Endothelial cell of umbilical vein (primary cell): ENCODE data around the gene NCKAP5. TPM values are rescaled to one million over a fixed set of nuclear protein-coding genes. Genes with fewer than 3 reads are reported as not detected.

ENCODE experiments used
- BruUV-seq: library from RNA; stranded (reverse); fragments of 400-500 nt; replicated peaks from 2 replicates; lab custom pipeline; 2021; lab: Mats Ljungman, UMichigan
- CTCF ChIA-PET: fragments of 300-600, 350-600 bp; sonication (Branson Sonifier 250); formaldehyde crosslinking; loops from one replicate; lab custom pipeline; 2021; ENCODE audit warnings: antibody characterized with exemption, inconsistent platforms; lab: Charles Lee
- POLR2A ChIA-PET: fragments of 300-600, 350-600 bp; sonication (Branson Sonifier 250); formaldehyde crosslinking; loops from one replicate; lab custom pipeline; 2021; ENCODE audit warnings: antibody characterized with exemption, inconsistent platforms; lab: Charles Lee
- DNase-seq: peaks from one replicate; pipeline ENCODE4 v3.0.0-alpha.2; 2011; ENCODE audit warnings: low read depth, low spot score
- FAIRE-seq: peaks from 2 replicates; lab custom pipeline; 2011; peaks lifted over from hg19 to GRCh38; lab: Jason Lieb, UNC
- H2AFZ ChIP-seq: 2 replicates; pipeline ENCODE4 v1.6.0; 2012; ENCODE audit warnings: low read depth, low read length, control low read depth, inconsistent platforms
- H3K27ac ChIP-seq: 2 replicates; pipeline ENCODE4 v1.5.1; 2011; ENCODE audit warnings: low read depth, mild to moderate bottlenecking, control low read depth, low read length, moderate library complexity; ENCODE audit not compliant: insufficient read depth
- H3K27me3 ChIP-seq, 2 experiments: 2 replicates each; pipeline versions ENCODE4 v1.6.0 to v1.6.1; 2011; ENCODE audit warnings: low read length in 2 of 2, mixed read lengths in 1 of 2; ENCODE audit not compliant: control insufficient read depth in 2 of 2, insufficient read depth in 2 of 2
- H3K36me3 ChIP-seq, 2 experiments: 2 replicates in 1 of 2; 3 replicates in 1 of 2; pipeline ENCODE4 v1.5.1; 2011; ENCODE audit warnings: low read length in 2 of 2, mild to moderate bottlenecking in 1 of 2, moderate library complexity in 1 of 2; ENCODE audit not compliant: control insufficient read depth in 2 of 2, insufficient read depth in 2 of 2; ENCODE audit errors: extremely low read depth in 1 of 2
- H3K4me1 ChIP-seq: 3 replicates; pipeline ENCODE4 v1.5.1; 2011; ENCODE audit warnings: mild to moderate bottlenecking, low read length; ENCODE audit not compliant: control insufficient read depth, insufficient read depth; ENCODE audit errors: extremely low read depth
- H3K4me2 ChIP-seq: 2 replicates; pipeline ENCODE4 v1.6.1; 2011; ENCODE audit warnings: low read length, control low read depth, mixed read lengths; ENCODE audit not compliant: insufficient read depth
- H3K4me3 ChIP-seq, 3 experiments: fragments of 200-600 bp in 1 of 3; sonication (generic), shearing (Covaris generic) in 1 of 3; replicated peaks in 1 of 3; 2 replicates each; pipeline ENCODE4 v1.5.1; 2011 to 2016; ENCODE audit warnings: control low read depth in 3 of 3, low read length in 3 of 3, mild to moderate bottlenecking in 2 of 3, inconsistent platforms in 1 of 3, low read depth in 1 of 3, moderate library complexity in 1 of 3; ENCODE audit not compliant: insufficient read depth in 1 of 3
- H3K79me2 ChIP-seq: 2 replicates; pipeline ENCODE4 v1.6.0; 2012; ENCODE audit warnings: low read length, inconsistent platforms; ENCODE audit not compliant: control insufficient read depth, insufficient read depth
- H3K9ac ChIP-seq: replicated peaks from 2 replicates; pipeline ENCODE3; 2011; ENCODE audit warnings: low read length, control low read depth; ENCODE audit not compliant: insufficient read depth; ENCODE audit errors: extremely low read depth
- H3K9me1 ChIP-seq: replicated peaks from 3 replicates; pipeline ENCODE4 v1.6.0; 2011; ENCODE audit warnings: mild to moderate bottlenecking, low read length; ENCODE audit not compliant: control insufficient read depth, insufficient read depth; ENCODE audit errors: extremely low read depth
- H3K9me3 ChIP-seq: replicated peaks from 2 replicates; pipeline ENCODE4 v1.5.1; 2012; ENCODE audit warnings: low read length, inconsistent platforms; ENCODE audit not compliant: control insufficient read depth, insufficient read depth
- H4K20me1 ChIP-seq: replicated peaks from 2 replicates; pipeline ENCODE3; 2011; ENCODE audit warnings: mild to moderate bottlenecking, low read length; ENCODE audit not compliant: control insufficient read depth, insufficient read depth; ENCODE audit errors: extremely low read depth
- CTCF ChIP-seq, 2 donors: IDR thresholded peaks; 1 replicate in 1 of 2; 2 replicates in 1 of 2; pipeline ENCODE4 v1.5.1; 2011; ENCODE audit warnings: low read length in 2 of 2, mild to moderate bottlenecking in 2 of 2, moderate library complexity in 2 of 2, control low read depth in 1 of 2, inconsistent platforms in 1 of 2, low read depth in 1 of 2; ENCODE audit not compliant: insufficient read depth in 1 of 2; ENCODE audit errors: extremely low read depth in 1 of 2
- EZH2 ChIP-seq: IDR thresholded peaks from 2 replicates; pipeline ENCODE4 v1.6.1; 2012; ENCODE audit warnings: borderline replicate concordance, low read depth, mild to moderate bottlenecking, moderate library complexity, low read length, inconsistent platforms; ENCODE audit not compliant: severe bottlenecking
- FOS ChIP-seq: IDR thresholded peaks from 2 replicates; pipeline ENCODE4 v1.6.1; 2011; ENCODE audit warnings: mild to moderate bottlenecking, low read length, moderate library complexity, borderline replicate concordance; ENCODE audit not compliant: insufficient read depth
- GATA2 ChIP-seq: IDR thresholded peaks from 2 replicates; pipeline ENCODE4 v1.7.0; 2011; ENCODE audit warnings: low read depth, mild to moderate bottlenecking, moderate library complexity, mixed read lengths, low read length; ENCODE audit not compliant: insufficient read length, insufficient read depth
- JUN ChIP-seq: IDR thresholded peaks from 2 replicates; pipeline ENCODE4 v1.6.1; 2011; ENCODE audit warnings: borderline replicate concordance, low read depth; ENCODE audit not compliant: insufficient read length, insufficient read depth
- MAX ChIP-seq: IDR thresholded peaks from 2 replicates; pipeline ENCODE4 v1.6.1; 2011; ENCODE audit not compliant: insufficient read depth, insufficient read length
- MYC ChIP-seq: IDR thresholded peaks from one replicate; pipeline ENCODE4 v1.6.1; 2011; ENCODE audit warnings: mild to moderate bottlenecking, low read depth, low read length
- POLR2A ChIP-seq: IDR thresholded peaks from 2 replicates; pipeline ENCODE4 v1.6.1; 2012; ENCODE audit warnings: low read depth, mild to moderate bottlenecking, control low read depth, low read length
- POLR2AphosphoS5 ChIP-seq: IDR thresholded peaks from 2 replicates; pipeline ENCODE4 v1.6.1; 2012; ENCODE audit warnings: low read depth, mild to moderate bottlenecking, control low read depth, low read length, moderate library complexity; ENCODE audit not compliant: insufficient read depth
- dilution Hi-C: fragments of 300-500 bp; cut with MboI; formaldehyde crosslinking; loops from one replicate; pipeline ENCODE4 v1.15.0; 2019; ENCODE audit warnings: low sequenced_read_pairs; ENCODE audit not compliant: extremely low pct_ligation_motif_present
- intact Hi-C: fragments of 100-400 bp; cut with micrococcal nuclease; formaldehyde crosslinking; loops from one replicate; pipeline ENCODE4 v1.10.0; 2022
- polyA plus RNA-seq, 4 experiments: library from polyadenylated mRNA; depleted of rRNA in 3 of 4; stranded (reverse) in 3 of 4; unstranded in 1 of 4; fragments of >200 nt; gene quantifications; 2 replicates each; pipeline versions ENCODE4 v1.2.1 to v1.2.3, GENCODE V29; 2011 to 2012; ENCODE audit warnings: missing spikeins in 1 of 4
- total RNA-seq: library from RNA; stranded (reverse); gene quantifications from 2 replicates; pipeline ENCODE4 v1.2.3, GENCODE V29; 2021

NCKAP5 gene
- total and polyA plus RNA-seq, 2 donors (not counting 3 experiments of a cell fraction or from before 2014, with no cell fraction given), result 0.47 to 3.3 TPM

DNA sequence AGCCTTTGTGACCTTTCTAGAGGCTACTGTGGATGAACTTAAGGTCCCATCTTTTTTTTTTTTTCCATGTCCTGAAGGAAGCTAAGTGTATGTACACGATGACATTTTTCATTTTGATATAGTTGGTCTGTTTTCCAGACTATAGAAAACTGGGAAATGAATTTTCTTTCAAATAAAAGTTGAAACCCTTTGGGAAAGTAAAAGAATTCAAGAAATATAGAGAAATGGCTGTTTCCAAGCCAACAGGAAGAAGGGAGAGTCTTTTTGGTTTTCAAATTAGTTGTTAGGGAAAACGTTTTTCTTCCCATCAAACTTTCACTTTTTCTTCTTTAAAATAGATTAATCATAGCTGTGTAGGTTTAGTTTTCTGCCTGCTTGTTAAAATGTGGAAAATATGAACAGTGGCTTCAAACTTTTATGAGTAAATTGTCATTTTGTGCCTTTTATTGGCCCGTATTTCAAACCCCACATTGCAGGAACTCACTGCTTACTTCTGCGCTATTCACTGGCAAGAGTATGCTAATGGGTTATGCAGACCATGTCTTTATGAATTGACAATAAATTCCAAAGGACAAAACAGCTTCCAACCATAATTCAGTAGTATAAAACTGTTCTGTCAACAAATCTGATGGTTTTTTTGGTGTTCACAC is 870.6 kb downstream of the NCKAP5 start:
- H3K79me2 ChIP-seq, result no peaks in the 10 kb centered on the region
- no peak overlapping the region for H3K4me2 ChIP-seq
- no peaks in the 10 kb centered on the region for H3K27me3 ChIP-seq
- no peak overlapping the region for H3K9ac ChIP-seq
- H4K20me1 ChIP-seq, result no peaks in the 10 kb centered on the region
- intact Hi-C loops, result no loop called here
- no peaks in the 10 kb centered on the region for H3K9me1 ChIP-seq
- no peaks in the 10 kb centered on the region for H3K9me3 ChIP-seq
- no TSS peak for BruUV-seq
- ChIA-PET POLR2A (no interaction called here), CTCF (no interaction called here)
- no peak overlapping the region for H2AFZ ChIP-seq
- dilution Hi-C loops, result no loop called here
- no peak overlapping the region for H3K4me3 ChIP-seq
- DNase-seq, result no peak
- TF ChIP-seq MYC (no peak), EZH2 (no peak), CTCF (IDR thresholded peaks at IDR 0.05; ENCODE audit: extremely low read depth in 1 of 2, insufficient read depth in 1 of 2, low read depth in 1 of 2, low read length in 2 of 2) (no peak)
- H3K4me1 ChIP-seq, result no peaks in the 10 kb centered on the region
- H3K36me3 ChIP-seq, result no peaks in the 10 kb centered on the region
- FAIRE-seq, result no peak
- H3K27ac ChIP-seq, result no peak overlapping the region

DNA sequence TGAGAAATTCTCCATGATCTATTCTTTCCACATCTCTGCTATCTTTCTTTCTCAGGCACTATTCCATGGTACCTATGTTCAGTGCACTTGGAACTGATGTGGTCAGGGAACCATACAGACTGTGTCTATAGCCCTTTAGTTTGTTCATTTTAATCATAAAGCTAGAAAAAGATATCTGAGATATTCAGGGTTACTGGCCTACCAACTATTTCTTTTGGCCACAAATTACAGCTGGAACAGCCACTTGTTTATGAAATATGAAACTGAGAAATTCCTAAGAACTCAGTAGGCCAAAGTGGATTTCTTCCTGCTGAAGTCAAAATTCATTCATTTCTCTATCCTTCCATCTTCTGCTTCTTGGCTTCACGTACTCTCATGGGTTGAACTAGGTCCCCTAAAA is 875.4 kb downstream of the NCKAP5 start:
- POLR2A ChIA-PET, result no interaction called here
- dilution Hi-C loops, result no loop called here
- no peak for FAIRE-seq

More for the DNA sequence above, 875.4 kb downstream of the NCKAP5 start:
- Histone ChIP-seq H4K20me1 (no peaks in the 10 kb centered on the region), H3K27ac (no peak overlapping the region), H3K4me2 (no peak overlapping the region), H3K4me3 (no peak overlapping the region), H3K9me3 (no peaks in the 10 kb centered on the region), H3K4me1 (no peaks in the 10 kb centered on the region), H3K27me3 (peaks cover 0 to 2% of the 10 kb centered on the region in 2 experiments), H3K79me2 (no peaks in the 10 kb centered on the region), H3K9me1 (no peaks in the 10 kb centered on the region), H2AFZ (no peak overlapping the region), H3K9ac (no peak overlapping the region), H3K36me3 (no peaks in the 10 kb centered on the region)
- CTCF ChIA-PET, result interaction anchor here (0.8 kb wide), 1 partner anchor 16 kb away, joined by 4 read pairs; no protein-coding TSS in a partner anchor
- BruUV-seq, result no TSS peak
- intact Hi-C loops, result no loop called here
- no peak for TF ChIP-seq GATA2
- no peak for TF ChIP-seq EZH2
- TF ChIP-seq FOS, result no peak
- no peak for TF ChIP-seq JUN
- TF ChIP-seq CTCF (IDR thresholded peaks at IDR 0.05; ENCODE audit: extremely low read depth in 1 of 2, insufficient read depth in 1 of 2, low read depth in 1 of 2, low read length in 2 of 2), result no peak
- TF ChIP-seq MAX, result no peak
- no peak for TF ChIP-seq POLR2A
- TF ChIP-seq POLR2AphosphoS5, result no peak
- no peak for TF ChIP-seq MYC
- DNase-seq, result no peak
